LNCaP clone FGC (cell line): ENCODE measurements around the gene MMP14.

Experiments
- DNase-seq: peaks from one replicate; pipeline ENCODE4 v3.0.0-alpha.2; 2011; ENCODE audit warnings: low read depth
- H3K4me3 ChIP-seq: 2 replicates; pipeline ENCODE4 v1.5.1; 2011; ENCODE audit warnings: mild to moderate bottlenecking, low read depth, low read length, control low read depth
- CTCF ChIP-seq: IDR thresholded peaks from 2 replicates; pipeline ENCODE4 v1.5.1; 2012; ENCODE audit warnings: mild to moderate bottlenecking; ENCODE audit not compliant: control insufficient read depth, insufficient read depth; ENCODE audit errors: extremely low read depth

MMP14 gene

DNA sequence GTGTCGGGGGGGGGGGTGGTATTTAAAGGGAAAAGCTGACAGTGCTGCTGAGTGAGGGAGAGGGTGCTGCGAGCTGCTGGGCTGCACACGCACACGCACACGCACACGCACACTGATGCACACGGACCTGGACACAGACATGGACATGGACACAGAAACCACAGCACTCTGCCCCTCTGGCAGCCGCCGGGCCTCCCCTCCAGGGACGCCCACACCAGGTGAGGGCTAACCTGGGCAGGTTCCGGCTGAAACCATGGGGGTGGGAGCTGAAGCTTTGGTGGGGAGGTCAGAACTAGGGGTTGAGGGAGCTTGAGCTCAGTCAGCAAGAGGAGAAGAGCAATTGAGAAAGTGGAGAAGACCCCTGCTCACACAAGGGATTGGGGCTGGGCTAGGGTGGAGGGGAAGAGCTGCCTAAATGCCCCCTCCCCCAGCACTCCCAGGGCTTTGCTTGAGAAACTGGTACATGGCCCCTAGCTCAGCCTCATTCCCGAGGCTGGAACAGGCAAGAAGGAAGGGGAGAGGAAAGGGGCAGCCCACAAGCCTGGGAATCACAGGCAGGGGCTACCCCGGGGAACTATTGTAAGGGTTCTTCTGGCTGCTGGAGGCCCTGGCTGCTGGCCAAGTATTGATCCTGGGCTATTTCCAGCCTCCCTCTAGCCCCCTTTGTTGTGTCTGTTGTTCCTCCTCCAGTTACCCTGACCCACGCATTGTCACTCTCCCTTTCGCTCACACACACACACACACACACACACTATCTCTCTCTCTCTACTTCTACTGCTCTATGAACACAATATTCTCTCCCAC lies 47.0 kb downstream of the MMP14 start, which contains the start of gene REM2:
Gene REM2, plus strand, starts transcription at position 50 of the 804 bp plus-strand sequence. Its CDS starts 66 bp downstream, at position 116.
- H3K4me3 ChIP-seq: no peak within 1 kb of the TSS
- no peak for TF ChIP-seq CTCF
- DNase-seq: no peak

- H3K4me3 ChIP-seq: no peak overlapping the region
- TF ChIP-seq CTCF: no peak
- DNase-seq: no peak
Measured at GRCh38 chr14:22884076-22884737, 47.8 kb downstream of the MMP14 start.

- no peak for TF ChIP-seq CTCF
Measured at GRCh38 chr14:22884738-22885523, 48.5 kb downstream of the MMP14 start.

DNA sequence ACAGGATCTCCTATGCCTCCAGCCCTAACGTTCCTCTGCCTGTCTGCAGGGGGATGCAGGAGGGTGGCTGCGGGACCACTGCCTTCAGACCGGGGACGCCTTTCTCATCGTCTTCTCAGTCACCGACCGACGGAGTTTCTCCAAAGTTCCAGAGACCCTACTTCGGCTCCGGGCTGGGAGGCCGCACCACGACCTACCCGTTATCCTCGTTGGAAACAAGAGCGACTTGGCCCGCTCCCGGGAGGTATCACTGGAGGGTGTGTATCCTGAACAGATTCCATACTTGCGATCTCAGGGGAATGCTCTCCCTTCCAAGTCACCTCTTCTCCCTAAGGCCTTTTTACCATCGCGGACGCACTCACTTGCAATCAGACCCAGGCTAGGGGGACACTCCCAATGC lies 49.6 kb downstream of the MMP14 start:
- no peak for TF ChIP-seq CTCF
- peak overlapping the region; percentile 79 for H3K4me3 ChIP-seq

More at GRCh38 chr14:22884738-22885523, 48.5 kb downstream of the MMP14 start:
- no peak for DNase-seq
- no peak overlapping the region for H3K4me3 ChIP-seq

DNA sequence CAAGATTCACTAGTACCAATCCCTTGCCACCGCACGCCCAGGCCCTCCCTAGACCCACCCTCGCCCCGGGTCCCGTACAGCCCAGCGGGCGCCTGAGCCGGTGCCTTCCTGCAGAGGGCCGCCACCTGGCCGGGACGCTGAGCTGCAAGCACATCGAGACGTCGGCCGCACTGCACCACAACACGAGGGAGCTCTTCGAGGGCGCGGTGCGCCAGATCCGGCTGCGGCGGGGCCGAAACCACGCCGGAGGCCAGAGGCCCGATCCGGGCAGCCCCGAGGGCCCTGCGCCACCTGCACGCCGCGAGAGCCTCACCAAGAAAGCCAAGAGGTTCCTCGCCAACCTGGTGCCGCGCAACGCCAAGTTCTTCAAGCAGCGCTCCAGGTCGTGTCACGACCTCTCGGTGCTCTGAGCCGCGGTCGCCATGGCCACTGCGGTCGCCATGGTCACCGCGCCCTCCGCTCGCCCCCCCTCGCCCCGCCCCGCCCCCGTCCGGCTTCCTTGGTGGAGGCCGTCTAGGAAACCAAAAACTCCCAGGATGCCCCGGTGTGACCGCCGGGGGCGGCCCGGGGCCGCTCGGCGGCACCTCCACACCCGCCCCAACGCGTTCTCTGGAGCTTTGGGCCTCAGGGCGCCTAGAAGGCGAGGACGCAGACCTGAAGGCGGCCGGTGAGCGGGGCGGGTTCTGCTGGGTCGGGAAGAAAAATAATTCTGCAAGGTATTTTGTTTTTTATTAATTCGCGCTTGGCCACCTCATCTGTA lies 50.3 kb downstream of the MMP14 start:
- peak overlapping the region; percentile 79 for H3K4me3 ChIP-seq
- peak; percentile 41 for DNase-seq
- 0 out of 2 replicates have a peak, but pooled peaks have one; percentile 26 for TF ChIP-seq CTCF

More for the DNA sequence above, 49.6 kb downstream of the MMP14 start:
- no peak for DNase-seq
